GM18520 (cell line): Measurements from ENCODE around the gene PSORS1C1.
"Not testable (repeated sequence)": the region's sequence is repeated elsewhere in the genome, so short reads cannot be mapped to it uniquely, and the experiment has no call there.

Experiments used
- ATAC-seq: cut with Tn5 transposase; IDR thresholded peaks from one replicate; pipeline ENCODE4 v1.9.1; 2021; ENCODE audit not compliant: unreplicated experiment

Gene PSORS1C1

GRCh38 chr6:31114541-31114878 is at the start of gene PSORS1C1:
TSS of gene PSORS1C1 (plus strand) at chr6:31114800. CDS start at chr6:31129633, 14,833 bp downstream.
- no peak for ATAC-seq

GRCh38 chr6:31065556-31065955 is 49.0 kb upstream of the PSORS1C1 start:
- ATAC-seq = no peak

- not testable (repeated sequence) for ATAC-seq
Measured at GRCh38 chr6:31067028-31067427, 47.6 kb upstream of the PSORS1C1 start.

GRCh38 chr6:31067891-31068668 is 46.5 kb upstream of the PSORS1C1 start:
- ATAC-seq = not testable (repeated sequence)

- no peak for ATAC-seq
Measured at GRCh38 chr6:31068669-31069340, 45.8 kb upstream of the PSORS1C1 start.

GRCh38 chr6:31070711-31071197 is 43.8 kb upstream of the PSORS1C1 start:
- no peak for ATAC-seq

- no peak for ATAC-seq
Measured at GRCh38 chr6:31074401-31074800, 40.2 kb upstream of the PSORS1C1 start.

GRCh38 chr6:31075528-31075927 is 39.1 kb upstream of the PSORS1C1 start:
- ATAC-seq = no peak

GRCh38 chr6:31076611-31077010 is 38.0 kb upstream of the PSORS1C1 start:
- ATAC-seq = no peak

- ATAC-seq = no peak
Measured at GRCh38 chr6:31079656-31080261, 34.8 kb upstream of the PSORS1C1 start.

- no peak for ATAC-seq
Measured at GRCh38 chr6:31081872-31082271, 32.7 kb upstream of the PSORS1C1 start.

- no peak for ATAC-seq
Measured at GRCh38 chr6:31083742-31084354, 30.8 kb upstream of the PSORS1C1 start.

GRCh38 chr6:31086788-31087440 is 27.7 kb upstream of the PSORS1C1 start:
- ATAC-seq = no peak

GRCh38 chr6:31087494-31088089 is 27.0 kb upstream of the PSORS1C1 start:
- no peak for ATAC-seq

- no peak for ATAC-seq
Measured at GRCh38 chr6:31090275-31090972, 24.2 kb upstream of the PSORS1C1 start.

GRCh38 chr6:31090973-31091364 is 23.6 kb upstream of the PSORS1C1 start:
- no peak for ATAC-seq

GRCh38 chr6:31091680-31092079 is 22.9 kb upstream of the PSORS1C1 start:
- no peak for ATAC-seq

- no peak for ATAC-seq
Measured at GRCh38 chr6:31092238-31092637, 22.4 kb upstream of the PSORS1C1 start.

GRCh38 chr6:31092769-31093505 is 21.7 kb upstream of the PSORS1C1 start:
- no peak for ATAC-seq
